Liver (tissue), 9 donors: ENCODE data around the gene ERN1. TPM values are rescaled to one million over a fixed set of nuclear protein-coding genes. Genes with fewer than 3 reads are reported as not detected.

Experiments used
- DNase-seq: peaks from one replicate; pipeline ENCODE4 v3.0.0-alpha.2; 2017; ENCODE audit warnings: low spot score
- H3K27ac ChIP-seq, 2 donors: one replicate each; pipeline ENCODE4 v1.7.0; 2013; ENCODE audit warnings: inconsistent platforms in 2 of 2, low read length in 2 of 2, control low read depth in 1 of 2, low read depth in 1 of 2, mild to moderate bottlenecking in 1 of 2
- H3K27me3 ChIP-seq, 4 donors: one replicate each; pipeline versions ENCODE4 v1.6.1 to v1.7.0; 2013; ENCODE audit warnings: low read length in 3 of 4, inconsistent platforms in 1 of 4, mild to moderate bottlenecking in 1 of 4, moderate library complexity in 1 of 4; ENCODE audit not compliant: control insufficient read depth in 4 of 4, insufficient read depth in 4 of 4
- H3K36me3 ChIP-seq, 4 donors: one replicate each; pipeline versions ENCODE4 v1.6.1 to v1.7.0; 2013; ENCODE audit warnings: low read length in 3 of 4, mild to moderate bottlenecking in 3 of 4, low read depth in 1 of 4, moderate library complexity in 1 of 4; ENCODE audit not compliant: control insufficient read depth in 4 of 4, insufficient read depth in 3 of 4
- H3K4me1 ChIP-seq, 4 donors: one replicate each; pipeline versions ENCODE4 v1.6.1 to v1.7.0; 2013; ENCODE audit warnings: low read length in 3 of 4, mild to moderate bottlenecking in 3 of 4, moderate library complexity in 1 of 4; ENCODE audit not compliant: control insufficient read depth in 4 of 4, insufficient read depth in 4 of 4
- H3K4me3 ChIP-seq, 3 donors: one replicate each; pipeline versions ENCODE4 v1.6.1 to v1.7.0; 2013; ENCODE audit warnings: low read length in 3 of 3, control low read depth in 1 of 3, low read depth in 1 of 3, mild to moderate bottlenecking in 1 of 3
- H3K9ac ChIP-seq, 2 donors: one replicate each; pipeline ENCODE4 v1.7.0; 2013; ENCODE audit warnings: low read length in 2 of 2, mild to moderate bottlenecking in 2 of 2, moderate library complexity in 2 of 2, control low read depth in 1 of 2, low read depth in 1 of 2
- H3K9me3 ChIP-seq, 4 donors: one replicate each; pipeline versions ENCODE4 v1.6.1 to v1.7.0; 2013; ENCODE audit warnings: low read length in 3 of 4; ENCODE audit not compliant: control insufficient read depth in 4 of 4
- EGR1 ChIP-seq, 2 donors: IDR thresholded peaks; 2 replicates each; pipeline ENCODE4 v1.6.1; 2016 to 2018; ENCODE audit warnings: antibody characterized with exemption in 2 of 2, low read depth in 2 of 2
- FOXA1 ChIP-seq: IDR thresholded peaks from 2 replicates; pipeline ENCODE4 v1.6.1; 2016; ENCODE audit warnings: antibody characterized with exemption
- FOXA2 ChIP-seq: IDR thresholded peaks from 2 replicates; pipeline ENCODE4 v1.6.1; 2016; ENCODE audit warnings: antibody characterized with exemption
- GABPA ChIP-seq, 2 donors: IDR thresholded peaks in 1 of 2; conservative IDR thresholded peaks in 1 of 2; 2 replicates each; pipeline ENCODE4 v1.6.1; 2016; ENCODE audit warnings: antibody characterized with exemption in 2 of 2, mild to moderate bottlenecking in 1 of 2, moderate library complexity in 1 of 2
- HNF4A ChIP-seq, 2 donors: conservative IDR thresholded peaks; 2 replicates each; pipeline ENCODE4 v1.6.1; 2016; ENCODE audit warnings: antibody characterized with exemption in 2 of 2, mild to moderate bottlenecking in 2 of 2
- HNF4G ChIP-seq: IDR thresholded peaks from 2 replicates; pipeline ENCODE4 v1.6.1; 2016; ENCODE audit warnings: antibody characterized with exemption
- JUND ChIP-seq, 2 donors: IDR thresholded peaks; 2 replicates each; pipeline ENCODE4 v1.6.1; 2016; ENCODE audit warnings: antibody characterized with exemption in 2 of 2
- RAD21 ChIP-seq, 2 donors: IDR thresholded peaks; 2 replicates each; pipeline ENCODE4 v1.6.1; 2016; ENCODE audit warnings: antibody characterized with exemption in 2 of 2, mild to moderate bottlenecking in 2 of 2
- RXRA ChIP-seq, 2 donors: IDR thresholded peaks; 2 replicates each; pipeline ENCODE4 v1.6.1; 2017 to 2018; ENCODE audit warnings: antibody characterized with exemption in 2 of 2, mild to moderate bottlenecking in 1 of 2
- YY1 ChIP-seq: IDR thresholded peaks from 2 replicates; pipeline ENCODE4 v1.6.1; 2016; ENCODE audit warnings: antibody characterized with exemption, mild to moderate bottlenecking
- WGBS: extraction: QIAGEN DNeasy Blood & Tissue Kit; methylation state at CpG from one replicate; pipeline ENCODE4 v1.1.7; 2013; 5-methylcytosine and 5-hydroxymethylcytosine counted together
- polyA plus RNA-seq, 2 donors: library from polyadenylated mRNA; stranded (reverse) in 1 of 2; unstranded in 1 of 2; fragments of 200-250 nt in 1 of 2; fragments of >200 nt in 1 of 2; fragmentation: Nextera tagmentation in 1 of 2; extraction: Ambion mirVana in 1 of 2; gene quantifications; one replicate each; pipeline versions ENCODE4 v1.2.1 to v1.2.3, GENCODE V29; 2013 to 2015
- total RNA-seq, 2 donors: library from RNA; depleted of rRNA; stranded (reverse); fragments of >200 nt; gene quantifications; one replicate each; pipeline ENCODE4 v1.2.3, GENCODE V29; 2014
- TF ChIP-seq, protein P1 (sequence below): IDR thresholded peaks from 2 replicates; pipeline ENCODE4 v1.6.1; 2016; ENCODE audit warnings: antibody characterized with exemption
- TF ChIP-seq, protein P2 (sequence below): IDR thresholded peaks from 2 replicates; pipeline ENCODE4 v1.6.1; 2016; ENCODE audit warnings: antibody characterized with exemption, mild to moderate bottlenecking
- TF ChIP-seq, protein P3 (sequence below): fragments of 150-350 bp; IDR thresholded peaks from 2 replicates; pipeline ENCODE4 v1.5.1; 2017; ENCODE audit warnings: improper control_type of control experiment, low read depth, low read length; ENCODE audit not compliant: missing input control
- TF ChIP-seq, protein P4 (sequence below): IDR thresholded peaks from 2 replicates; pipeline ENCODE4 v1.6.1; 2016; ENCODE audit warnings: antibody characterized with exemption
- TF ChIP-seq, protein P5 (sequence below): IDR thresholded peaks from 2 replicates; pipeline ENCODE4 v1.6.1; 2016; ENCODE audit warnings: antibody characterized with exemption
- donor health status: healthy.
- donor health status: healthy.
- donor health status: healthy.
- donor health status: healthy.
- donor health status: healthy.

Gene ERN1
- total and polyA plus RNA-seq, 4 donors = 6.3 to 35.1 (median 14.9) TPM

DNA sequence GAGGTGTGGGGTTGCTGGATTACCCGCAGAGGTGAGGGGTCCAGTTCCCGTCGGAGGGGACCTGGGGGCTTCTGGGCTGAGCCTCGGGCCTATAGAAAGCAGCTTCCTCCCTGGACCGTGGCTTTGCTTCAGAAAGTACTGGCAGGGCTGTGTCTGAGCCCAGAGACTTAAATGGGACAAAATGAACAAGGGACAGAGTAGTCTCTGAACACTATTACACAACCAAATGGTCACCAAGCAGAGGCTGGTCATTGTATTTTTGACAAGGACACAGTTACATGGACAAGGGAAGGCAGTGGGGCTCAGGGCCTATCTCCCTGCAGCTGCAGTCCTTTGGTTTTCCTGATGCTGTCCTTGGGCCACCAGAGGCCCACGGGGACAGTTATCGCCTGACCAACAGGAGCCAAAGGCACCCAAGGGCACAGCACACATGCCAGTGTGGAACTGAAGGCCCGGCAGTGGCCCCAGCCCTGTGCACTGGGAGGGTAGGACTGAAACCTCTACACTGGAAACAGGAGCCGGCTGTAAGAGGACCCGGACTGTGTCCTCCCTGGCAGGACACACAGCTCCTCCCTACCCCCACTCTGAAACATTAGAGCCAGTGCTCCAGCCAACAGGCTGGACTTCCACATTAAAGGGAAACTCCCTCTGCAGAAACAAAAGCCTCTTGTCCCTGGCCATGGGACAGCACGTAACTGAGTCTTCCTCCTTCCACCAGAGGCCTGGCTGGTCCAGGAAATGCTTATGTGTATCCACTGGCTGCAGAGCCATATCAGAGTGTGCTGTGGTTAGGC is 26.0 kb upstream of the ERN1 start (continued):
- TF ChIP-seq, protein P1, sequence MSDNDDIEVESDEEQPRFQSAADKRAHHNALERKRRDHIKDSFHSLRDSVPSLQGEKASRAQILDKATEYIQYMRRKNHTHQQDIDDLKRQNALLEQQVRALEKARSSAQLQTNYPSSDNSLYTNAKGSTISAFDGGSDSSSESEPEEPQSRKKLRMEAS = peak; percentile 78
- TF ChIP-seq RAD21 (IDR thresholded peaks at IDR 0.05) (peak; percentile 66 to 72), YY1 (peak; percentile 72), EGR1 (IDR thresholded peaks at IDR 0.05; ENCODE audit: low read depth in 2 of 2) (peak; percentile 21 to 66)
- TF ChIP-seq, protein P2, sequence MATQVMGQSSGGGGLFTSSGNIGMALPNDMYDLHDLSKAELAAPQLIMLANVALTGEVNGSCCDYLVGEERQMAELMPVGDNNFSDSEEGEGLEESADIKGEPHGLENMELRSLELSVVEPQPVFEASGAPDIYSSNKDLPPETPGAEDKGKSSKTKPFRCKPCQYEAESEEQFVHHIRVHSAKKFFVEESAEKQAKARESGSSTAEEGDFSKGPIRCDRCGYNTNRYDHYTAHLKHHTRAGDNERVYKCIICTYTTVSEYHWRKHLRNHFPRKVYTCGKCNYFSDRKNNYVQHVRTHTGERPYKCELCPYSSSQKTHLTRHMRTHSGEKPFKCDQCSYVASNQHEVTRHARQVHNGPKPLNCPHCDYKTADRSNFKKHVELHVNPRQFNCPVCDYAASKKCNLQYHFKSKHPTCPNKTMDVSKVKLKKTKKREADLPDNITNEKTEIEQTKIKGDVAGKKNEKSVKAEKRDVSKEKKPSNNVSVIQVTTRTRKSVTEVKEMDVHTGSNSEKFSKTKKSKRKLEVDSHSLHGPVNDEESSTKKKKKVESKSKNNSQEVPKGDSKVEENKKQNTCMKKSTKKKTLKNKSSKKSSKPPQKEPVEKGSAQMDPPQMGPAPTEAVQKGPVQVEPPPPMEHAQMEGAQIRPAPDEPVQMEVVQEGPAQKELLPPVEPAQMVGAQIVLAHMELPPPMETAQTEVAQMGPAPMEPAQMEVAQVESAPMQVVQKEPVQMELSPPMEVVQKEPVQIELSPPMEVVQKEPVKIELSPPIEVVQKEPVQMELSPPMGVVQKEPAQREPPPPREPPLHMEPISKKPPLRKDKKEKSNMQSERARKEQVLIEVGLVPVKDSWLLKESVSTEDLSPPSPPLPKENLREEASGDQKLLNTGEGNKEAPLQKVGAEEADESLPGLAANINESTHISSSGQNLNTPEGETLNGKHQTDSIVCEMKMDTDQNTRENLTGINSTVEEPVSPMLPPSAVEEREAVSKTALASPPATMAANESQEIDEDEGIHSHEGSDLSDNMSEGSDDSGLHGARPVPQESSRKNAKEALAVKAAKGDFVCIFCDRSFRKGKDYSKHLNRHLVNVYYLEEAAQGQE = peak; percentile 87

DNA sequence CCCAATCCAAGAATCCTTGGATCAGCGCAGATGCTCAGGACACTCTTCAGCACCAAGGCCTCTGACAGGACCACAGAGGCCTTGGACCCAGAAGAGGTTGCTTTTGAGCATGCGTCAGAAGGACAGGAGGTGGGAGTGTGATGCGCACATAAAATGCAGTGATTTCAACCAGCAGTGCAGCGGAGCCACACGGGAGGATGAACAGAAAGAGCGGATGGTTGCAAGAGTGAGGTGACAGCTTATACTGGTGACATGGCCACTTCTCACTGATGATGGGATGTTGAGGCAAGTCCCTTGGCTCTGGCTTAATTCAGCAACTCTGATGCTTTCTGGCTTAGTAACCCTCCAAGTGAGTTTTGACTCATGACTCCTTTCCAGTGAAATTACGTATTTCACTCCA is 25.2 kb upstream of the ERN1 start:
- no peaks in the 10 kb centered on the region for H3K27me3 ChIP-seq
- TF ChIP-seq, protein P3, sequence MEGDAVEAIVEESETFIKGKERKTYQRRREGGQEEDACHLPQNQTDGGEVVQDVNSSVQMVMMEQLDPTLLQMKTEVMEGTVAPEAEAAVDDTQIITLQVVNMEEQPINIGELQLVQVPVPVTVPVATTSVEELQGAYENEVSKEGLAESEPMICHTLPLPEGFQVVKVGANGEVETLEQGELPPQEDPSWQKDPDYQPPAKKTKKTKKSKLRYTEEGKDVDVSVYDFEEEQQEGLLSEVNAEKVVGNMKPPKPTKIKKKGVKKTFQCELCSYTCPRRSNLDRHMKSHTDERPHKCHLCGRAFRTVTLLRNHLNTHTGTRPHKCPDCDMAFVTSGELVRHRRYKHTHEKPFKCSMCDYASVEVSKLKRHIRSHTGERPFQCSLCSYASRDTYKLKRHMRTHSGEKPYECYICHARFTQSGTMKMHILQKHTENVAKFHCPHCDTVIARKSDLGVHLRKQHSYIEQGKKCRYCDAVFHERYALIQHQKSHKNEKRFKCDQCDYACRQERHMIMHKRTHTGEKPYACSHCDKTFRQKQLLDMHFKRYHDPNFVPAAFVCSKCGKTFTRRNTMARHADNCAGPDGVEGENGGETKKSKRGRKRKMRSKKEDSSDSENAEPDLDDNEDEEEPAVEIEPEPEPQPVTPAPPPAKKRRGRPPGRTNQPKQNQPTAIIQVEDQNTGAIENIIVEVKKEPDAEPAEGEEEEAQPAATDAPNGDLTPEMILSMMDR = no peak
- no peak for TF ChIP-seq FOXA2
- TF ChIP-seq, protein P4, sequence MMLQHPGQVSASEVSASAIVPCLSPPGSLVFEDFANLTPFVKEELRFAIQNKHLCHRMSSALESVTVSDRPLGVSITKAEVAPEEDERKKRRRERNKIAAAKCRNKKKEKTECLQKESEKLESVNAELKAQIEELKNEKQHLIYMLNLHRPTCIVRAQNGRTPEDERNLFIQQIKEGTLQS = no peak
- no peak for TF ChIP-seq HNF4G
- TF ChIP-seq HNF4A (conservative IDR thresholded peaks at IDR 0.05) = no peak
- TF ChIP-seq, protein P5, sequence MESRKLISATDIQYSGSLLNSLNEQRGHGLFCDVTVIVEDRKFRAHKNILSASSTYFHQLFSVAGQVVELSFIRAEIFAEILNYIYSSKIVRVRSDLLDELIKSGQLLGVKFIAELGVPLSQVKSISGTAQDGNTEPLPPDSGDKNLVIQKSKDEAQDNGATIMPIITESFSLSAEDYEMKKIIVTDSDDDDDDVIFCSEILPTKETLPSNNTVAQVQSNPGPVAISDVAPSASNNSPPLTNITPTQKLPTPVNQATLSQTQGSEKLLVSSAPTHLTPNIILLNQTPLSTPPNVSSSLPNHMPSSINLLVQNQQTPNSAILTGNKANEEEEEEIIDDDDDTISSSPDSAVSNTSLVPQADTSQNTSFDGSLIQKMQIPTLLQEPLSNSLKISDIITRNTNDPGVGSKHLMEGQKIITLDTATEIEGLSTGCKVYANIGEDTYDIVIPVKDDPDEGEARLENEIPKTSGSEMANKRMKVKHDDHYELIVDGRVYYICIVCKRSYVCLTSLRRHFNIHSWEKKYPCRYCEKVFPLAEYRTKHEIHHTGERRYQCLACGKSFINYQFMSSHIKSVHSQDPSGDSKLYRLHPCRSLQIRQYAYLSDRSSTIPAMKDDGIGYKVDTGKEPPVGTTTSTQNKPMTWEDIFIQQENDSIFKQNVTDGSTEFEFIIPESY = no peak
- TF ChIP-seq GABPA (IDR thresholded peaks at IDR 0.05 in 1 of 2, conservative IDR thresholded peaks at IDR 0.05 in 1 of 2) = no peak
- no peak for TF ChIP-seq RXRA (IDR thresholded peaks at IDR 0.05)
- TF ChIP-seq, protein P2 = no peak
- no peak for TF ChIP-seq JUND (IDR thresholded peaks at IDR 0.05)
- no peak for TF ChIP-seq FOXA1
- H3K4me3 ChIP-seq = no peak overlapping the region
- H3K36me3 ChIP-seq = peaks cover 4 to 10% (median 5%) of the 10 kb centered on the region in 4 donors
- no peak for DNase-seq
- no peak overlapping the region for H3K9ac ChIP-seq
- peaks cover 22 to 67% (median 57%) of the 10 kb centered on the region in 4 donors for H3K4me1 ChIP-seq
- WGBS = 97% methylated on average over 7 of the region's 7 CpGs
- H3K27ac ChIP-seq = peak overlapping the region; percentile 72 to 81
- H3K9me3 ChIP-seq = no peaks in the 10 kb centered on the region
